A549 (cell line): ENCODE data around the gene CD19. TPM values are rescaled to one million over a fixed set of nuclear protein-coding genes. Genes with fewer than 3 reads are reported as not detected.

Experiments
- ATAC-seq, 2 experiments: fragments of 200-7000 bp in 1 of 2; fragments of >200 bp in 1 of 2; cut with Nextera tagmentation in 1 of 2; cut with Tn5 transposase in 1 of 2; 3 replicates each; pipeline versions ENCODE4 v1.8.0 to v1.9.1; 2018 to 2020; ENCODE audit warnings: mild to moderate bottlenecking in 1 of 2, moderate library complexity in 1 of 2
- CTCF ChIA-PET: fragments of 300-600 bp; sonication (Branson Sonifier 250); formaldehyde crosslinking; extraction: SDS; loops from one replicate; lab custom pipeline; 2021; ENCODE audit warnings: antibody characterized with exemption, inconsistent platforms; lab: Yijun Ruan, JAX
- POLR2A ChIA-PET: fragments of 350-600 bp; formaldehyde crosslinking; extraction: SDS; loops from one replicate; lab custom pipeline; 2021; ENCODE audit warnings: antibody characterized with exemption, inconsistent platforms; lab: Yijun Ruan, JAX
- DNase-seq, 2 experiments: peaks; one replicate each; pipeline versions ENCODE4 v3.0.0 to v3.0.0-alpha.2; 2011 to 2016; ENCODE audit warnings: low read depth in 1 of 2, low spot score in 1 of 2
- FAIRE-seq: peaks from 2 replicates; lab custom pipeline; 2011; peaks lifted over from hg19 to GRCh38; lab: Jason Lieb, UNC
- H3K27ac ChIP-seq, 2 experiments: fragments of >200 bp; sonication (Bioruptor Twin); formaldehyde crosslinking; 3 replicates each; pipeline ENCODE4 v1.5.1; 2016 to 2017
- H3K4me1 ChIP-seq: fragments of >200 bp; sonication (Bioruptor Twin); formaldehyde crosslinking; 3 replicates; pipeline ENCODE4 v1.6.1; 2016
- H3K4me2 ChIP-seq: fragments of >200 bp; sonication (Bioruptor Twin); formaldehyde crosslinking; 3 replicates; pipeline ENCODE4 v1.6.1; 2016
- H3K4me3 ChIP-seq: fragments of >200 bp; sonication (Bioruptor Twin); formaldehyde crosslinking; 3 replicates; pipeline ENCODE4 v1.5.1; 2016
- H3K9me3 ChIP-seq: fragments of >200 bp; sonication (Bioruptor Twin); formaldehyde crosslinking; 3 replicates; pipeline ENCODE4 v1.6.1; 2016
- BHLHE40 ChIP-seq: IDR thresholded peaks from 2 replicates; pipeline ENCODE4 v1.6.1; 2012; ENCODE audit warnings: low read depth, low read length, inconsistent platforms
- CBX8 ChIP-seq: fragments of 200-600 bp; sonication (generic); IDR thresholded peaks from 2 replicates; pipeline ENCODE4 v1.6.1; 2016
- EHF ChIP-seq: fragments of 250-450 bp; sonication (Bioruptor Pico); IDR thresholded peaks from 2 replicates; pipeline ENCODE4 v1.5.0; 2020; ENCODE audit warnings: mild to moderate bottlenecking
- EP300 ChIP-seq, 2 experiments: fragments of >200 bp; sonication (Bioruptor Twin); formaldehyde crosslinking; IDR thresholded peaks; 2 replicates in 1 of 2; 3 replicates in 1 of 2; pipeline ENCODE4 v1.6.1; 2016 to 2017
- FOSL2 ChIP-seq, 2 experiments: fragments of 450-650 bp in 1 of 2; fragments of >200 bp in 1 of 2; sonication (Bioruptor Twin) in 1 of 2; formaldehyde crosslinking; IDR thresholded peaks; 2 replicates each; pipeline versions ENCODE4 v1.5.0 to v1.6.1; 2016 to 2020; ENCODE audit warnings: mild to moderate bottlenecking in 1 of 2, moderate library complexity in 1 of 2
- FOXS1 ChIP-seq: fragments of 250-450 bp; sonication (Bioruptor Pico); IDR thresholded peaks from 2 replicates; pipeline ENCODE4 v1.5.0; 2020; ENCODE audit warnings: mild to moderate bottlenecking, moderate library complexity
- GATA3 ChIP-seq: IDR thresholded peaks from 2 replicates; pipeline ENCODE4 v1.6.1; 2012; ENCODE audit warnings: borderline replicate concordance
- HDAC2 ChIP-seq: fragments of 200-600 bp; sonication (generic); IDR thresholded peaks from 2 replicates; pipeline ENCODE4 v1.6.1; 2016
- HEYL ChIP-seq: fragments of 250-450 bp; sonication (Bioruptor Pico); IDR thresholded peaks from 2 replicates; pipeline ENCODE4 v1.8.0; 2021; ENCODE audit warnings: mild to moderate bottlenecking, moderate library complexity
- HOXA7 ChIP-seq: fragments of 250-450 bp; sonication (Bioruptor Pico); IDR thresholded peaks from 2 replicates; pipeline ENCODE4 v1.5.0; 2020; ENCODE audit warnings: mild to moderate bottlenecking, moderate library complexity
- HOXB13 ChIP-seq: fragments of 250-450 bp; sonication (Bioruptor Pico); IDR thresholded peaks from 2 replicates; pipeline ENCODE4 v1.5.0; 2020; ENCODE audit warnings: low read depth, mild to moderate bottlenecking, moderate library complexity
- JUN ChIP-seq, 2 experiments: fragments of >200 bp; sonication (Bioruptor Twin); formaldehyde crosslinking; IDR thresholded peaks; 2 replicates in 1 of 2; 3 replicates in 1 of 2; pipeline ENCODE4 v1.6.1; 2016 to 2017
- JUNB ChIP-seq: fragments of >200 bp; sonication (Bioruptor Twin); formaldehyde crosslinking; IDR thresholded peaks from 2 replicates; pipeline ENCODE4 v1.6.1; 2016
- MAFK ChIP-seq: fragments of 450-650 bp; IDR thresholded peaks from 2 replicates; pipeline ENCODE4 v1.6.1; 2014; ENCODE audit not compliant: partially characterized antibody
- MAZ ChIP-seq: fragments of 150-350 bp; IDR thresholded peaks from 2 replicates; pipeline ENCODE4 v1.6.1; 2014; ENCODE audit warnings: antibody characterized with exemption, low read depth, low read length, borderline replicate concordance
- MYC ChIP-seq: IDR thresholded peaks from 2 replicates; pipeline ENCODE4 v1.6.1; 2012; ENCODE audit warnings: mild to moderate bottlenecking, inconsistent platforms, low read length, improper control_type of control experiment, borderline replicate concordance
- NPAS2 ChIP-seq: fragments of 250-450 bp; sonication (Bioruptor Pico); IDR thresholded peaks from 2 replicates; pipeline ENCODE4 v1.8.0; 2022; ENCODE audit warnings: mild to moderate bottlenecking, moderate library complexity, borderline replicate concordance
- PHF8 ChIP-seq: fragments of 200-600 bp; sonication (generic); IDR thresholded peaks from 2 replicates; pipeline ENCODE4 v1.6.1; 2016; ENCODE audit warnings: low read depth, mild to moderate bottlenecking, antibody characterized with exemption, moderate library complexity, borderline replicate concordance
- RNF2 ChIP-seq: fragments of 200-600 bp; sonication (generic); IDR thresholded peaks from 2 replicates; pipeline ENCODE4 v1.6.1; 2016; ENCODE audit warnings: low read depth, mild to moderate bottlenecking, antibody characterized with exemption, moderate library complexity, borderline replicate concordance
- SMC3 ChIP-seq: fragments of >200 bp; sonication (Bioruptor Twin); formaldehyde crosslinking; IDR thresholded peaks from 3 replicates; pipeline ENCODE4 v1.6.1; 2018; ENCODE audit warnings: inconsistent platforms
- TFCP2L1 ChIP-seq: fragments of 250-450 bp; sonication (Bioruptor Pico); IDR thresholded peaks from 2 replicates; pipeline ENCODE4 v1.5.0; 2021; ENCODE audit warnings: mild to moderate bottlenecking
- TP53 ChIP-seq: fragments of 250-450 bp; sonication (Bioruptor Pico); IDR thresholded peaks from 2 replicates; pipeline ENCODE4 v1.5.0; 2021; ENCODE audit warnings: mild to moderate bottlenecking, moderate library complexity
- USF2 ChIP-seq: fragments of 450-650 bp; IDR thresholded peaks from 2 replicates; pipeline ENCODE4 v1.6.1; 2014; ENCODE audit warnings: antibody characterized with exemption
- ZFP36 ChIP-seq: fragments of 450-650 bp; IDR thresholded peaks from 2 replicates; pipeline ENCODE4 v1.6.1; 2014; ENCODE audit warnings: borderline replicate concordance; ENCODE audit not compliant: partially characterized antibody
- ZSCAN20 ChIP-seq: fragments of 250-450 bp; sonication (Bioruptor Pico); IDR thresholded peaks from 2 replicates; pipeline ENCODE4 v1.8.0; 2022; ENCODE audit warnings: mild to moderate bottlenecking, moderate library complexity
- WGBS: methylation state at CpG from one replicate; pipeline ENCODE4 v1.1.6; 2017; ENCODE audit errors: missing lambda C conversion rate; 5-methylcytosine and 5-hydroxymethylcytosine counted together
- polyA plus RNA-seq, 4 experiments: library from polyadenylated mRNA; depleted of rRNA in 3 of 4; stranded (reverse); fragments of >200 nt; fragmentation: RNase III in 1 of 4; extraction: RNeasy Plus Mini Kit Qiagen cat#74134 plus additional on column Dnase treatment in 1 of 4; gene quantifications; 2 replicates in 3 of 4; 3 replicates in 1 of 4; pipeline ENCODE4 v1.2.3, GENCODE V29; 2011 to 2017
- TF ChIP-seq, protein P1 (sequence below): fragments of >200 bp; sonication (Bioruptor Twin); formaldehyde crosslinking; IDR thresholded peaks from 3 replicates; pipeline ENCODE4 v1.5.1; 2016
- TF ChIP-seq, protein P2 (sequence below): fragments of 150-350 bp; IDR thresholded peaks from 2 replicates; pipeline ENCODE4 v1.6.1; 2014; ENCODE audit warnings: low read depth, mild to moderate bottlenecking, low read length

Gene CD19
- polyA plus RNA-seq, 2 of the 4 experiments (the other 2 are of a cell fraction): not detected

DNA sequence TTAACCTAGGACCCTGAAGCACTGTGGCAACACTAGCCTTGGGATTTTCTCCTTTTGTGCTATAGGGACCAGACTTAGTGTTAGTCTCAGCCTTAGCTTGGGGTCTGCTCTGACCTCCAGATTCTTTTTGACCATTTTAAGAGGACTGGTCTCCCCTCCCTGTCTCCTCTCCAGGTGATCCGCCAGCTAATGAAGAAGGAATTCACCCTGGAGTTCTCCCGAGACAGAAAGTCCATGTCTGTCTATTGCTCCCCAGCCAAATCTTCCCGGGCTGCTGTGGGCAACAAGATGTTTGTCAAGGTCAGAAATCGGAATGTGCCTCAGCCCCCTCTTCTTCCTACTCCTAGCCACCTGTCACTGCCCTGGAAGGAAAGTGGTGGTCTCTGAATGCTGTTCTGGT, 33.9 kb upstream of the CD19 start (continued):
- no peak for TF ChIP-seq NPAS2 (CRISPR knock-in tag)
- no peak for TF ChIP-seq HEYL (CRISPR knock-in tag)
- TF ChIP-seq, protein P1, sequence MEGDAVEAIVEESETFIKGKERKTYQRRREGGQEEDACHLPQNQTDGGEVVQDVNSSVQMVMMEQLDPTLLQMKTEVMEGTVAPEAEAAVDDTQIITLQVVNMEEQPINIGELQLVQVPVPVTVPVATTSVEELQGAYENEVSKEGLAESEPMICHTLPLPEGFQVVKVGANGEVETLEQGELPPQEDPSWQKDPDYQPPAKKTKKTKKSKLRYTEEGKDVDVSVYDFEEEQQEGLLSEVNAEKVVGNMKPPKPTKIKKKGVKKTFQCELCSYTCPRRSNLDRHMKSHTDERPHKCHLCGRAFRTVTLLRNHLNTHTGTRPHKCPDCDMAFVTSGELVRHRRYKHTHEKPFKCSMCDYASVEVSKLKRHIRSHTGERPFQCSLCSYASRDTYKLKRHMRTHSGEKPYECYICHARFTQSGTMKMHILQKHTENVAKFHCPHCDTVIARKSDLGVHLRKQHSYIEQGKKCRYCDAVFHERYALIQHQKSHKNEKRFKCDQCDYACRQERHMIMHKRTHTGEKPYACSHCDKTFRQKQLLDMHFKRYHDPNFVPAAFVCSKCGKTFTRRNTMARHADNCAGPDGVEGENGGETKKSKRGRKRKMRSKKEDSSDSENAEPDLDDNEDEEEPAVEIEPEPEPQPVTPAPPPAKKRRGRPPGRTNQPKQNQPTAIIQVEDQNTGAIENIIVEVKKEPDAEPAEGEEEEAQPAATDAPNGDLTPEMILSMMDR: no peak
- no peak for TF ChIP-seq USF2
- no peak for TF ChIP-seq ZFP36
- no peak for TF ChIP-seq CBX8
- TF ChIP-seq HOXA7 (CRISPR knock-in tag): no peak

- CTCF ChIA-PET: interaction anchor here (0.9 to 1.0 kb wide), 2 partner anchors 9 to 14 kb away, joined by 3 read pairs; no protein-coding TSS in a partner anchor
- POLR2A ChIA-PET: no interaction called here
- 83% methylated on average over 15 of the region's 15 CpGs for WGBS
Measured at GRCh38 chr16:28898266-28898665, 33.5 kb upstream of the CD19 start.

DNA sequence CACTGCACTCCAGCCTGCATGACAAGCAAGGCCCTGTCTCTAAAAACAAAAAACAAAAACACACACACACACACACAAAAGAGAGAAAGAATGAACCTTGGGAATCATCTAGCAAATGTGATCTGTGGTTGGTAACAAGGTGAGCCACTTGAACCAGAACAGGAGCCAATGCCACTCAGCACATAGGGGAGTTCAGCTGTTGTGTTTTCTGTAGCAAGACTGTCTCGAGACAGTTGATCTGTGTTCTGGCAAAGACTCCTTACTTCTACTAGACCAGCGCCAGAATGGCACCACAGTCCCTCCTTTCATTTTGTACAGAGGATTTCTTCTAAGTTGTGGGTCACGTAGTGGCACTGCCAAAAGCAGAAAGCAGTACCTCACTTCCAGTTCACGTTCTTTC, 32.8 kb upstream of the CD19 start:
- Histone ChIP-seq H3K4me2 (no peak overlapping the region), H3K27ac (no peak overlapping the region), H3K9me3 (no peaks in the 10 kb centered on the region)
- TF ChIP-seq MAFK: no peak
- no peak for TF ChIP-seq JUNB
- TF ChIP-seq FOXS1 (CRISPR knock-in tag): no peak
- TF ChIP-seq EP300 (IDR thresholded peaks at IDR 0.05): no peak
- no peak for TF ChIP-seq MAZ
- TF ChIP-seq, protein P2, sequence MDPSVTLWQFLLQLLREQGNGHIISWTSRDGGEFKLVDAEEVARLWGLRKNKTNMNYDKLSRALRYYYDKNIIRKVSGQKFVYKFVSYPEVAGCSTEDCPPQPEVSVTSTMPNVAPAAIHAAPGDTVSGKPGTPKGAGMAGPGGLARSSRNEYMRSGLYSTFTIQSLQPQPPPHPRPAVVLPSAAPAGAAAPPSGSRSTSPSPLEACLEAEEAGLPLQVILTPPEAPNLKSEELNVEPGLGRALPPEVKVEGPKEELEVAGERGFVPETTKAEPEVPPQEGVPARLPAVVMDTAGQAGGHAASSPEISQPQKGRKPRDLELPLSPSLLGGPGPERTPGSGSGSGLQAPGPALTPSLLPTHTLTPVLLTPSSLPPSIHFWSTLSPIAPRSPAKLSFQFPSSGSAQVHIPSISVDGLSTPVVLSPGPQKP: no peak
- no peak for TF ChIP-seq HDAC2
- TF ChIP-seq TP53: no peak
- no peak for TF ChIP-seq SMC3
- no peak for TF ChIP-seq GATA3
- TF ChIP-seq, all 56 proteins: peak for 0
- ChIA-PET POLR2A (no interaction called here), CTCF (interaction anchor here (1.0 kb wide), 1 partner anchor 13 kb away, joined by 3 read pairs; no protein-coding TSS in a partner anchor)
- Histone ChIP-seq H3K4me3 (no peak overlapping the region), H3K4me1 (no peaks in the 10 kb centered on the region)
- DNase-seq: no peak
- no peak for FAIRE-seq
- WGBS: 78% methylated on average over 4 of the region's 4 CpGs
- ATAC-seq: no peak

More at GRCh38 chr16:28898266-28898665, 33.5 kb upstream of the CD19 start:
- DNase-seq (no peak), ATAC-seq (no peak), FAIRE-seq (no peak)
- Histone ChIP-seq H3K27ac (no peak overlapping the region), H3K4me1 (no peaks in the 10 kb centered on the region), H3K4me2 (no peak overlapping the region), H3K9me3 (no peaks in the 10 kb centered on the region), H3K4me3 (no peak overlapping the region)
- no peak for TF ChIP-seq MYC
- no peak for TF ChIP-seq JUN (IDR thresholded peaks at IDR 0.05)
- no peak for TF ChIP-seq EHF (CRISPR knock-in tag)
- TF ChIP-seq SMC3: no peak
- TF ChIP-seq BHLHE40: no peak
- no peak for TF ChIP-seq HOXB13 (CRISPR knock-in tag)
- TF ChIP-seq NPAS2 (CRISPR knock-in tag): no peak
- TF ChIP-seq TFCP2L1 (CRISPR knock-in tag): no peak
- no peak for TF ChIP-seq RNF2
- TF ChIP-seq PHF8: no peak
- no peak for TF ChIP-seq ZSCAN20 (CRISPR knock-in tag)
- TF ChIP-seq ZFP36: no peak
- no peak for TF ChIP-seq FOSL2 (IDR thresholded peaks at IDR 0.05)
- no peak for TF ChIP-seq FOSL2 (CRISPR knock-in tag; IDR thresholded peaks at IDR 0.05)
